HG02852 (cell line): ENCODE data around the gene DNAJC5.
"Not testable (repeated sequence)": the region's sequence is repeated elsewhere in the genome, so short reads cannot be mapped to it uniquely, and the experiment has no call there.

Experiments
- ATAC-seq: cut with Tn5 transposase; IDR thresholded peaks from one replicate; pipeline ENCODE4 v1.9.1; 2021; ENCODE audit warnings: mild to moderate bottlenecking, moderate library complexity; ENCODE audit not compliant: unreplicated experiment

The DNAJC5 gene

DNA sequence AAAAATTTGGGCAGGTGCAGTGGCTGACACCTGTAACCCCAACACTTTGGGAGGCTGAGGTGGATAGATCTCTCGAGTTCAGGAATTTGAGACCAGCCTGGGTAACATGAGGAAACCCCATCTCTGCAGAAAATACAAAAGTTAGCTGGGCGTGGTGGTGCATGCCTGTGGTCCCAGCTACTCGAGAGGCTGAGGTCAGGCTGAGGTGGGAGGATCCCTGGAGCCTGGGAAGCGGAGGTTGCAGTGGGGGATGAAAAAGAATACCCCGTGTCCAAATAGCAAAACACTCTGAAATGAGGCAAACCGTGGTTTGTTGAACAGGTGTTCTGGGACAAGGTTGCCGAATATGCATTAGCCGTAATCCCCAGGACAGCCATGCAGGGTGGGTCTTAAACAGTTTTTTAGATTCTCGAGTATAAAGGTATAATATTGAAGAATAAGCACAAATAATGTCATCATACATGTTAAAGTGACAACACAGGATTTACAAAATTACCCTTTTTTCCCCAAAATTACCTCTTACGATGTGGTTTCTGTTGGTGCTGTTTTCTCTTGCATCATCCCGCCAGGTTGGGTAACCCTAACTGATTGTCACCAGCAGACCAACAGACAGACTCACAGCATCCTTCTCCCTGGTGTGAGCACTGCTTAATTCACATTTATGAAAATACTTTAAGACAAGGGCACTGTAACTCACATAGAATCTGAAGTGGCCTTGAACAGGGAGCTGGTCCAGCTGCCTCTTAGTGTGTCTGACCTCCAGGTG, 9.1 kb downstream of the DNAJC5 start:
- ATAC-seq = no peak

DNA sequence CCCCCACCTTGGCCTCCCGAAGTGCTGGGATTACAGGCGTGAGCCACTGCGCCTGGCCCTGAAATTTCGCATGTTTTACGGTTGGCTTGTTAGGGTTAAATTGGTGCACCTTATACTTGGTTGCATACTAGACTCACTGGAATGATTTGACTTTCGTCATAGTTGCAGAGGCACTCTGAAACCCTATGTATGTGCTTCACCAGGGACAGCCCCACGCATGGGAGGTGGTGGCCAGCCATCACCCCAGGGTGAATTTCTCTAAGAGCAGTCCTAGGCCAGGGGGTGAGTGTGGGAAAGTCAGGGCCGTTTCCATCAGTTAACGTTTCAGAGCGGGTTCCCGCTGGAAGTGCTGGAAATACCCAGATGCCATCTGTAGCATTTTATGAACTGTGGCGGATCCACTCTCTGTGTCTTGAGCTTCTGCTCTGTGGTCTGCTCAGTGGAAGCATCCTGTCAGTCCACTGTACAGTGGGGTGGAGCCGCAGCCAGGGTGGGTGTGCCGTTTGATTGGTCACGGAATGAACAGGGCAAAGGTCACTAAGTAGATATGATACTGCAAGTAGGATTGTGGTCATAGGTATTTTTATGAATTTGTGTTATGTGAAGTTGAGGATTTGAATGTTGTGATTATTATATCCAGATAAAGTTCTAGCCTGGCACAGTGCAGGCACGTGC, 13.2 kb downstream of the DNAJC5 start:
- ATAC-seq = no peak

DNA sequence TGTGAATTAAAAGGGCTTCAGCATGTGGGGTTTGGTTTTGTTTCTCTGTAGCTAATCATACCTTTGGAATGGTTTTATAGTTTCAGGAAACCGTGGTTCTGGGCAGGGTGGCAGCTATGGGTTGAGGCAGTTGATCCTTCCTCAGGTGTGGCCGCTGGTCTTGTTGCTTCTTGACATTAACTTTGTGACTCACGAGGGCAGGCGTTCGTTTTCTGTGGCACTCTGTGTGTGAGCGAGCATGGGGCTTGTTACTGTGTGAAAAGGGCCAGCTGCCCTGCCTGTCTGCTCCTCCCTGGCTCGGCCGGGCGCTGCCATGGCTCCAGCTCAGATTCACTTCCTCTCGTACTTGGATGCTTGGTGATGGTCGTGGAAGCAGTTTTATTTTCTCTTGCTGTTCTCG, 16.2 kb downstream of the DNAJC5 start:
- ATAC-seq = no peak

DNA sequence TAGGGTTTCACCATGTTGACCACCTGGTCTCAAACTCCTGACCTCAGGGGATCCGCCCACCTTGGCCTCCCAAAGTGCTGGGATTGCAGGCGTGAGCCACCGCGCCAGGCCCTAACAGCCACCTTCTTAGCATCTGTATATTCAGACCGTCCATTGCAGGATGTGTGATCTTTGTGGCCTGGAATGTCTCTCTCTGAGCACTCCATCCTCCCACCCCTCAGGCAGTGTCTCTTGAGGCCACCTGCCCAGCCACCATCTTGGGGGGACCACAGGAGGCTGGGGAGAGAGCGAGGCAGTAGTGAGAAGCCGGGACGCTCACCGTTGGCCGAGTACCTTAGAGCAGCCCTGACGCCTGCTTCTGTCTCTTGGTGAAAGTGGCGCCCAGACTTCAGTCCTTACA, 18.8 kb downstream of the DNAJC5 start:
- ATAC-seq = no peak

DNA sequence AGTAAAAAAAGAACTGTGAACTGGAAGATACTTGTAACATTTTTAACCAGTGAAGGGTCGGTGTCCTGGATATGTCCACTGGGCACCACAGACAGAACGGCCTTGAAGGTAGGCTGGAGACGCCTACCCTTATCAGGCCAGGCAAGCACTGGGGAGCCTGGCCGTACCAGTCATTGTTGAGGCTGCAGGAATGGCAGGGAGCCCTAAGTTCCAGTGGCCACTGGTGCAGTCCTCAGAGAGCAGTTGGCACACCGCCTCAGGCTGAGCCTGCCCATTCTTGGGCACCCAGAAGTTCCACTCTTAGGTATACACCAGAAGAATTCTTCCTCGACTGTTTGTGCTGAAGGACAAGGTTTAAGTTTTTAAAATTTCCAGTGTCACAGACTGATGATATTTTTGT, 20.5 kb downstream of the DNAJC5 start:
- no peak for ATAC-seq

DNA sequence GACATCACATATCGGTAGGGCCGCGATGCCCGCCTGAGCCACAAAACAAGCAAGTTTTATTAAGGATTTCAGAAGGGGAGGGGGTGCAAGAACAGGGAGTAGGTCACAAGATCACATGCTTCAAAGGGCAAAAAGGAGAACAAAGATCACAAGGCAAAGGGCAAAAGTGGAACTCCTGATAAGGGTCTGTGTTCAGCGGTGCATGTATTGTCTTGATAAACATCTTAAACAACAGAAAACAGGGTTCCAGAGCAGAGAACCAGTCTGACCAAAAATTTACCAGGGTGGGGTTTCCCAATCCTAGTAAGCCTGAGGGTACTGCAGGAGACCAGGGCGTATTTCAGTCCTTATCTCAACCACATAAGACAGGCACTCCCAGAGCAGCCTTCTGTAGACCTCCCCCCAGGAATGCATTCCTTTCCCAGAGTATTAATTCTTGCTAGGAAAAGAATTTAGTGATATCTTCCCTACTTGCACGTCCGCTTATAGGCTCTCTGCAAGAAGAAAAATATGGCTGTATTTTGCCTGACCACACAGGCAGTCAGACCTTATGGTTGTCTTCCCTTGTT, 21.5 kb downstream of the DNAJC5 start:
- not testable (repeated sequence) for ATAC-seq

DNA sequence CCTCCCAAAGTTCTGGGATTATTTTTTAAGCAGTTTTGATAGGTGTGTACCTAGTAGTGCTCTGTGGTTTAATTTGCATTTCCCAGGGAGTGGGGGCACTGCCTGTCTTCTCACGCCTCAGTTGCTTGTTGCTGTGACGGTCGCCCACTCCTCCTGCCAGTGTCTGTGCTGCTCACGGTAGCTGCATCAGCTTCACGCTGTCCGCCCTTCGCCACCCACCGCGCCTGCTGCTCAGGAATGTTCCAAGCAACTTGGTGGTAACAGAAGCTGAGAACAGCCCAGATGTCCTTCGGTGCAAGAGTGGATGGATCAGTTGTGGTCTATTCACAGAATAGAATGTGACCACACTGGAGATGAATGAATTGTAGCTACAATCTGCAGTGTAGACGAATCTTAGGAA, 22.9 kb downstream of the DNAJC5 start:
- ATAC-seq = no peak

DNA sequence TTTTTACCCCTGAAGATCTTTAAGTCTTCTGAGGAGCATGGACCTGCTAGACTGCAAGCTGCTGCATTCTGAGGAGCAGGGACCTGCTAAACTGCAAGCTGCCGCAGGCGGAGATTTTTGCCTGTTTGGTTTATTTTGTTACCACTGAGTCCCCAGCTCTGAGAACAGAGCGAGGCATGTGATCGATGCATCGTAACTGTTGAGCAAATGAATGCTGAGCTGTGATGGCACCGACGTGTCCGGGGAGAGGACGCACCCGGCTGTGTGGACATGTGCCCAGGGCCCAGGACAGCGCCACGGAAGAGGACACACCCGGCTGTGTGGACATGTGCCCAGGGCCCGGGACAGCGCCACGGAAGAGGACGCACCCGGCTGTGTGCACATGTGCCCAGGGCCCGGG, 24.2 kb downstream of the DNAJC5 start:
- no peak for ATAC-seq

DNA sequence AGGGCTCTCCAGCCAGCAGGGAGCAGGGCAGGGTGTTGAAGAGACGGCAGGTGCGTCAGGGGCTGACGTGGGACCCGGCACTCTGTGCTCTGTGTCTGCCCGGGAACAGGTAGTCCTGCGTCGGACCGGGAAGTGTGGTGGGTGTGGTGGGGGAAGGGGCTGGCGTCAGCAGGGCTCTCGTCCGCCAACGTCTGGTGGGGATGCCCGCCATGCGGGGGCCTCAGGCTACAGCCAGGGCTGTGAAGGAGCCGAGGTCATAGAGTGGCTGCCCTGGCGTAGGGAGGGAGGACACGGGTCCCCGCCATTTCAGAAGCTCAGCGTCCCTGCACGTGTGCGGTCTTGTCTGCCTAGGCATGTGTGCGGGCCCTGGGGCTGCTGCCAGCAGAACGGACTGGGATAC, 25.3 kb downstream of the DNAJC5 start:
- no peak for ATAC-seq

DNA sequence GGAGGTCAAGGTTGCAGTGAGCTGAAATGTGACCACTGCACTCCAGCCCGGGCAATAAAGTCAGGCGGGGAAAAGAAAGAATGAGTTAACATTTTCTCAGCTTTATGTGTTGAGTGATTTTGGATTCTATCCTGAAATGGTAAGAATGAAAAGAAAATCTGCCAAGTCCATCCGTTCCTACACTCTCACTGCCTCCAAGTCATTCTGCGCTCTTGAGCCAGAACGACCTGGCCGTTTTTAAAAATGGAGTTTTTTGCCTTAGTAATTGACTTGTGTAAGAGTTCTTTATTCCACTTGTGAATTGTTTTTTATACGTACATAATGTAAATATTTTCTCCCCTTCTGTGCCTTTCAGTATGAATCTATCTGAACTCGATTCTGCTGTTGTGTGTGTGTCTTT, 28.7 kb downstream of the DNAJC5 start:
- ATAC-seq = no peak

DNA sequence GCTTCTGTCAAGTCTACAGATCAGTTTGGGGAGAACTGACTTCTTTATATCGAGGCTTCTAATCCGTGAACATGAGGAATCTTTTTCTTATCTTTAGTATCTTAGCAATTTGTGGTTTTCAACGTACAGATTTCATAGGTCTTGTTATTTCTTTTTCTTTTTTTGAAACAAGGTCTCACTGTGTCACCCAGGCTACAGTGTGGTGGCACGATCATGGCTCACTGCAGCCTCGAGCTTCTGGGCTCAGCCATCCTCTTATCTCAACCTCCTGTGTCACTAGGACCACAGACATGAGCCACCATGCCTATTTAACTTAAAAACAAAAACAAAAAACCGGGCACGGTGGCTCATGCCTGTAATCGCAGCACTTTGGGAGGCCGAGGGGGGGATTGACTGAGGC, 29.3 kb downstream of the DNAJC5 start:
- no peak for ATAC-seq

DNA sequence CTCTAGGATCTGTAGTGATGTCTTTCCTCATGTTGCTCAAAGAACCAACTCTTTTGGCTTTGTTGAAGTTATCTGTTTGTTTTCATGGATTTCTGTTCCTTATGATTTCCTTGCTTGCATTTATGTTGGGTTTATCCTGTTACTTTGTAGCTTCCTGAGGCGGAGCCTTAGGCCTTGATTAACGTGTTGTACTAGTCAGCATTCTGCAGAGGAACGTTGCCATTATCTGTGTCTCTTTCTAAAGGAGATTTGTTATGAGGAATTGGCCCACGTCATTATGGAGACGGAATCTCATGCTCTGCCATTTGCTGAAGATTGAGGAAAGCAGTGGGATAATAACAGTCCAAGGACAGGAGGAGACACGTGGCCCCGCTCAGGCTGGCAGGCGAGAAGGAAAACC, 31.4 kb downstream of the DNAJC5 start:
- ATAC-seq = no peak

DNA sequence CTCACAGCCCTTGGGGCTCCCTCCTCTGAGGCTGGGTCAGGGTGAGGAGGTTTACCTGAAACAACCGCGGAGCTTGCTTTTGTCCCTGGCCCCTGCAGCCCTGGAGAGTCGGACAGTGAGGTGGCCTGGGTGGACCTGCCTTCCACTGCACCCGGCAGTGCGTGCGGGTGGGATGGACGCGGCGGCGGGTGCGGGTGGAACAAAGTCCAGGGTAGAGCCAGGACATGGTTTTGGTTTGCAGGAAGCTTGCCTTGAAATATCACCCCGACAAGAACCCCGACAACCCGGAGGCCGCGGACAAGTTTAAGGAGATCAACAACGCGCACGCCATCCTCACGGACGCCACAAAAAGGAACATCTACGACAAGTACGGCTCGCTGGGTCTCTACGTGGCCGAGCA, 34.1 kb downstream of the DNAJC5 start:
- ATAC-seq = no peak

DNA sequence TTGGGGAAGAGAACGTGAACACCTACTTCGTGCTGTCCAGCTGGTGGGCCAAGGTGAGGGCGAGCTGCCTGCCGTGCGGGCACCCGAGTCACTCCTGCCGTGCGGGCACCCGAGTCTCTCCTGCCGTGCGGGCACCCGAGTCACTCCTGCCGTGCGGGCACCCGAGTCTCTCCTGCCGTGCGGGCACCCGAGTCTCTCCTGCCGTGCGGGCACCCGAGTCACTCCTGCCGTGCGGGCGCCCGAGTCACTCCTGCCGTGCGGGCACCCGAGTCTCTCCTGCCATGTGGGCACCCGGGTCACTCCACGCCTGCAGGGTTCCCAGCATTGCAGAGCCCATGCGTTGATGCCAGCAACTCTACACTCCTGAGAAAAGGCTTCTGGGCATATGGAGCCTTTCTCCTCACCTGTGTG, 34.6 kb downstream of the DNAJC5 start:
- ATAC-seq = not testable (repeated sequence)

DNA sequence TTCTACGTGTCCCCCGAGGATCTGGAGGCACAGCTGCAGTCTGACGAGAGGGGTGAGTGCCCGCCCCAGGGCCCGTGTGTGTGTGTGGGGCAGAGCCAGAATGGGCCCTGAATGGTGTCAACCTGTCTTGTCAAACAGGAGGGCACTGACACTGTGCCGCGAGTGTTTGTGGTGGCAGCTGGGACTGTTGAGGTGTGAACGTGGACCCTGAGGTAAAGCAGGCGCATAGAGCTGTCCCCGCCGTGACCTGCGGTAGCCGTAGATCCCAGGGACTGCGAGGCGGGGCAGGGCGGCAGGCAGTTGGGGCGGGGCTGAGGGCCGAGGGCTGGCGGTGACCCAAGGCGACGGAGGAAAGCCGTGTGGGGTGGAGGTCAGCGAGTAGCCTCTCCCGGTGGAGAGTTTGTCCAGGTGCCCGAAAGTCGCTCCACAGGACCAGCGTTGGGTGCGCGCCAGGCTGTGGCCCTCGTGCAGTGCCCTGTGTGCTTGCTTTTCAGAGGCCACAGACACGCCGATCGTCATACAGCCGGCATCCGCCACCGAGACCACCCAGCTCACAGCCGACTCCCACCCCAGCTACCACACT, 36.1 kb downstream of the DNAJC5 start:
- ATAC-seq = no peak

DNA sequence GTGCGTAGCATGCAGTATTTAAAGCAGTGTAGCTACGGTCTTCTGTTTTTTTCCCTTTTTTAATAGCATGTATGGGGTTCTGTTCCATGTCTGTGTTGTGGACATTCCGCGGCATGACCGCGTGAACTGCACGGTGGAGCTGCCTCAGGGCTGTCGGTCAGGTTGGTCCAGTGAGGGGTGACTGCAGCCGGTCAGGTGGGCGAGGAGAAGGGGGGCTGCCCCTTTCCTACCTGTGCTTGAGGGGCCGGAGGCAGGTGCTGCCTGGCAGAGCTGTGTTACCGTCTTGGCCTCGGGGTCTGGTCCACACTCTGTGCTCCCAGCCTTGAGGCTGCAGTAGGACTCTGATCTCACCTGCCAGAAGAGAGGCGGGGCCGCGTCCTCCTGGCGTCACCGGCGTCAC, 36.8 kb downstream of the DNAJC5 start:
- ATAC-seq = no peak

DNA sequence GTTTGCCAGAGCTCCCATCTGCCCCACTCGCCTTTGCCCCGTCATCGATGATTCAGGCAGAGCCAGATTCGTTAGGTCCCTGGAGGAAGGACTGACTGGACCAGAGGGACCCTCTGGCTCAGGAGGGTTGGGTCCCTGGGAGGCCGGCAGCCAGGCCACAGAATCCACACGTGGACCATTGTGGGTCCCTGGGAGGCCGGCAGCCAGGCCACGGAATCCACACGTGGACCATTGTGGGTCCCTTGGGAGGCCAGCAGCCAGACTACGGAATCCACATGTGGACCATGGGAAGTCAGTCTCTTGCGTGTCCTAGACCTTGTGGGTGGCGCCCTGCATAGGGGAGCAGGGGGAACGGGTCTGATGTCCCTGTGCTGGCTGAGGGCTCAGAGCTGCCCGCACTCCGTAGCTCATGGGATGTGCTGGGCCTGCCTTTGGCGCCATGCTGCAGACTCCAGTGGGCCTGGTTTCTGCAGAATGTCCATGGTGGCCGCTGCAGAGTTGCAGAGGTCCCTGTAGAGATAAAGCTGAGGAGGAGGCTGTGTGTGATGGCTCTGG, 37.8 kb downstream of the DNAJC5 start:
- no peak for ATAC-seq

DNA sequence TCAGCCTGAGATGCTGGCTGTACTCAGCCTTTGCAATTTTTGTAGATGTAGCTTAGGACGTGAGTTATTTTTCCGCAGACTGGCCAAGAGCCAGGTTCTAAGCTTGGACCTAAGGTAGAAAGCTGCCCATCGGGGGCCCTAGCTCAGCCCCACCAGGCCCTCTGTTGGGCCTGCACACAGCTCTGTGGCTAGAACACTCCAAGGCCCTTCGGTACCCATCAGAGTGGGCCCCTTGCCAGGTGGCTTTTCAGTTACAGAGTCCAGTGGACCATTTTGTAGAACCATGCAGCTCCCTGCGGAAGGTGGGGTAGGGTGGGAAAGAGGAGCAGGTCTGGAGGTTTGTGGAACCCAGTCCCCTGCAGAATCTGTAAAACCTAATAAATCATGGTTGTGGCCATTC, 38.7 kb downstream of the DNAJC5 start:
- no peak for ATAC-seq

DNA sequence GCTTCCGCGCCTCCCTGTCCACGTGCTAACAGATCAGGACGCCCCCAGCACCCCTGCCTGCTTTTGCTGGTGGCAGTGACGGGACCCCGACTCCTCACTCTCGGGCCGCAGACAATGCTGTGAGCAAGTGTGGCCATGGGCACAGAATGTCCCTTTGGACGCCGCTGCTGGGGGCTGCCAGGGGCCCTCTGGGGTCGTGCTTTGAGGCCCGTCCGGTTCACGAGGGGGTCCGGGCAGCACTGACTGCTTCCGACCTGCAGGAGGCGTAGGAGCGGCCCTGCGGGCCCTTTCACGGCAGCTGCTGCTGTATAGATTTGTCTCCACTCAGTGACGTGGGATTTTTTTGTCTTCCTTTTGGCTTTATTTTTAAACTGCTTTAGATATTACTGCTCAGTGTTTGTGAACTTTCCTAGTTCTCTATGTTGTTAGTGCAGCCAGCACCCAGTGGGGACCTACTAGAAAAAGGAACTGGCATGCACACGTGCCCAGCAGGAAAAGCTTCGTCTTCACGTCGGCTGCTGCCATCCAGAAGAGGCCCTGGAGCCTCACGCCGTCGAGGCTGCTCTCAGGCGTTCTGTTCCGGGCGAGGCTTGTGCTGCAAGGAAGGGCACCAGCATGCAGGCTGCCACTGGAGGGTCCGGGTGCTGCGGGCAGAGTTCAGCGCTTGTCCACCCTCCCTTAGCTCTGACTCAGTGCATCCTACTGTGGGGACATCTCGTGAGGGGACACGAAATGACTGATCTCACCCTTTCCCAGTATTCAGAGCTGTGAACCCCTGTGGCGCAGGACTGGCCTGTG, 39.5 kb downstream of the DNAJC5 start:
- no peak for ATAC-seq

DNA sequence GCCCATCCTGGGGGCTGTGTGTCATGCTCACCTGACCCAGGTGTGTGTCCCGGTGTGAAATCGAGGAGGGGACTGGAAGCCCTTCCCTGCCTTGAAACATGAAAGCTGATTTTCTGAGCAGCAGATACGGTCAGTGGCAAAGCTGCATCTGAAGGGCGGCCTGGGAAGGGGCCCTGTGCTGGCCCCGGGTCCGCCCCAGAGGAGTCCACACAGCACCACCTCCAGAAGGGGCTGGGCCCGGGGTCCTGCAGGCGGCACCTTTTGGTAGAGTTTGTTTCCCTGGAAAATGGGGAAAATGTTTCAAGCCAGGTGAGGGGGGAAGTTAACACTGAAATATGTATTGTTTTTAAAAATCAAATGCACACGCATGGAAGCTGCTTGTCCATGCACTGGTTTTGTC, 40.5 kb downstream of the DNAJC5 start:
- ATAC-seq = no peak

DNA sequence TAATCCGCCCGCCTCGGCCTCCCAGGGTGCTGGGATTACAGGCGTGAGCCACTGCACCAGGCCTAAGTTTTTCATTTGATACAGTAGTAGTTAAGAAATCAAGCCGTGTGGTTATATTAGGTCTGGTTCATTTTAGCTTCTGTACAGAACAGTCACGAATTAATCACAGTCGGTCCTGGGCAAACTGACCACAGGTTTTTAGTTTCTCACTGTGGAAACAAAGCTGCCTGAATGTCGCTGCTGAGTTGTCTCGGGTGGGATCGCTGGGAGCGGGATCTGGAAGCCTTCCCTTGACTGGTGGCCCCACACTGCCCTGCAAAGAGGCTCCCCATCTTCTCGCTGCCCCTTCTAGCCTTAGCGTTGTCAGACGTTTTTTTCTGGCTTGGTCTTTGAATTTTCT, 42.7 kb downstream of the DNAJC5 start:
- no peak for ATAC-seq
